GM12878 (cell line): Measurements from ENCODE around the gene MACROD2.

Source experiments
- BMI1 ChIP-seq: fragments of 450-650 bp; IDR thresholded peaks from 2 replicates; pipeline ENCODE4 v1.6.1; 2016; ENCODE audit warnings: mild to moderate bottlenecking, moderate library complexity, borderline replicate concordance
- CEBPB ChIP-seq, 2 experiments: fragments of 150-350 bp in 1 of 2; IDR thresholded peaks; 2 replicates each; pipeline ENCODE4 v1.6.1; 2012 to 2014; ENCODE audit warnings: low read depth in 2 of 2, low read length in 2 of 2, borderline replicate concordance in 1 of 2, inconsistent platforms in 1 of 2
- GABPA ChIP-seq: IDR thresholded peaks from 2 replicates; pipeline ENCODE4 v1.6.1; 2014; ENCODE audit warnings: antibody characterized with exemption, low read depth, mild to moderate bottlenecking, inconsistent platforms
- MXI1 ChIP-seq: fragments of 150-350 bp; IDR thresholded peaks from 2 replicates; pipeline ENCODE4 v1.6.1; 2011; ENCODE audit warnings: low read depth, mild to moderate bottlenecking, inconsistent platforms, low read length, improper control_type of control experiment
- MYC ChIP-seq: IDR thresholded peaks from 2 replicates; pipeline ENCODE4 v1.6.1; 2011; ENCODE audit warnings: mild to moderate bottlenecking, low read length, moderate library complexity, inconsistent platforms; ENCODE audit not compliant: insufficient read depth, insufficient replicate concordance, insufficient read length, severe bottlenecking
- SIN3A ChIP-seq: IDR thresholded peaks from 2 replicates; pipeline ENCODE4 v1.6.1; 2012; ENCODE audit warnings: low read depth, low read length, improper control_type of control experiment
- TF ChIP-seq, protein P1 (sequence below), 3 experiments: IDR thresholded peaks in 2 of 3; conservative IDR thresholded peaks in 1 of 3; 2 replicates each; pipeline ENCODE4 v1.5.1; 2011; ENCODE audit warnings: low read depth in 3 of 3, low read length in 3 of 3, mild to moderate bottlenecking in 3 of 3, control low read depth in 2 of 3, moderate library complexity in 2 of 3, inconsistent platforms in 1 of 3, mixed read lengths in 1 of 3; ENCODE audit not compliant: control insufficient read depth in 2 of 3, insufficient read depth in 1 of 3; ENCODE audit errors: extremely low read depth in 1 of 3
- TF ChIP-seq, protein P2 (sequence below): IDR thresholded peaks from 2 replicates; pipeline ENCODE4 v1.6.1; 2012; ENCODE audit warnings: low read depth, low read length, improper control_type of control experiment
- TF ChIP-seq, protein P3 (sequence below): fragments of 450-650 bp; formaldehyde crosslinking; IDR thresholded peaks from 2 replicates; pipeline ENCODE4 v1.4.0; 2020; ENCODE audit warnings: mild to moderate bottlenecking, moderate library complexity
- TF ChIP-seq, protein P4 (sequence below): IDR thresholded peaks from 2 replicates; pipeline ENCODE4 v1.6.1; 2012; ENCODE audit warnings: low read length, inconsistent platforms
- TF ChIP-seq, protein P5 (sequence below): IDR thresholded peaks from 2 replicates; pipeline ENCODE4 v1.6.1; 2012; ENCODE audit warnings: mild to moderate bottlenecking, low read depth, low read length

DNA sequence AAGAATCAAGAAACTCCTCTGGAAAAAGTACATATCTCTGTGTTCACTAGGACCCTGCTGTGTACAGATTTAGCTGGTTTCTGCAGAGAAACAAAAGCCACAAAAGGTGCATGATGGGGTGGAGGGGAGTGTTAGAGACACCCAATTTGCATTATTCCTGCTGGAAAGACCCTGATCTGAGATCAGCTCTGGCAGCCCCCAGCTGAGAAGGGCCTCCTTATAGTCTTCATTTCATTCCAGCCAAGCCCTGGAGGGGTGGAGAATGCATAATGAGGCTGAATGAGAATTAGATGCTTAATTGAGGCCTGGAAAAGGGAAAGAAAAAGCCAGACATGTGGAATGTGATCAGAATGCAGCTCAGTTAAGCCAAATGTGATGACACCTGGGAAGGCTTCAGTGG lies 2032.4 kb downstream of the MACROD2 start:
- TF ChIP-seq, protein P1, sequence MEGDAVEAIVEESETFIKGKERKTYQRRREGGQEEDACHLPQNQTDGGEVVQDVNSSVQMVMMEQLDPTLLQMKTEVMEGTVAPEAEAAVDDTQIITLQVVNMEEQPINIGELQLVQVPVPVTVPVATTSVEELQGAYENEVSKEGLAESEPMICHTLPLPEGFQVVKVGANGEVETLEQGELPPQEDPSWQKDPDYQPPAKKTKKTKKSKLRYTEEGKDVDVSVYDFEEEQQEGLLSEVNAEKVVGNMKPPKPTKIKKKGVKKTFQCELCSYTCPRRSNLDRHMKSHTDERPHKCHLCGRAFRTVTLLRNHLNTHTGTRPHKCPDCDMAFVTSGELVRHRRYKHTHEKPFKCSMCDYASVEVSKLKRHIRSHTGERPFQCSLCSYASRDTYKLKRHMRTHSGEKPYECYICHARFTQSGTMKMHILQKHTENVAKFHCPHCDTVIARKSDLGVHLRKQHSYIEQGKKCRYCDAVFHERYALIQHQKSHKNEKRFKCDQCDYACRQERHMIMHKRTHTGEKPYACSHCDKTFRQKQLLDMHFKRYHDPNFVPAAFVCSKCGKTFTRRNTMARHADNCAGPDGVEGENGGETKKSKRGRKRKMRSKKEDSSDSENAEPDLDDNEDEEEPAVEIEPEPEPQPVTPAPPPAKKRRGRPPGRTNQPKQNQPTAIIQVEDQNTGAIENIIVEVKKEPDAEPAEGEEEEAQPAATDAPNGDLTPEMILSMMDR (IDR thresholded peaks at IDR 0.05 in 2 of 3, conservative IDR thresholded peaks at IDR 0.05 in 1 of 3; ENCODE audit: control insufficient read depth in 2 of 3, extremely low read depth in 1 of 3, insufficient read depth in 1 of 3, low read depth in 3 of 3, low read length in 3 of 3) = no peak
- TF ChIP-seq, protein P2, sequence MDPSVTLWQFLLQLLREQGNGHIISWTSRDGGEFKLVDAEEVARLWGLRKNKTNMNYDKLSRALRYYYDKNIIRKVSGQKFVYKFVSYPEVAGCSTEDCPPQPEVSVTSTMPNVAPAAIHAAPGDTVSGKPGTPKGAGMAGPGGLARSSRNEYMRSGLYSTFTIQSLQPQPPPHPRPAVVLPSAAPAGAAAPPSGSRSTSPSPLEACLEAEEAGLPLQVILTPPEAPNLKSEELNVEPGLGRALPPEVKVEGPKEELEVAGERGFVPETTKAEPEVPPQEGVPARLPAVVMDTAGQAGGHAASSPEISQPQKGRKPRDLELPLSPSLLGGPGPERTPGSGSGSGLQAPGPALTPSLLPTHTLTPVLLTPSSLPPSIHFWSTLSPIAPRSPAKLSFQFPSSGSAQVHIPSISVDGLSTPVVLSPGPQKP = no peak
- TF ChIP-seq GABPA = no peak
- no peak for TF ChIP-seq CEBPB (IDR thresholded peaks at IDR 0.05; ENCODE audit: borderline replicate concordance in 1 of 2, low read depth in 2 of 2, low read length in 2 of 2)
- no peak for TF ChIP-seq SIN3A
- TF ChIP-seq, protein P3, sequence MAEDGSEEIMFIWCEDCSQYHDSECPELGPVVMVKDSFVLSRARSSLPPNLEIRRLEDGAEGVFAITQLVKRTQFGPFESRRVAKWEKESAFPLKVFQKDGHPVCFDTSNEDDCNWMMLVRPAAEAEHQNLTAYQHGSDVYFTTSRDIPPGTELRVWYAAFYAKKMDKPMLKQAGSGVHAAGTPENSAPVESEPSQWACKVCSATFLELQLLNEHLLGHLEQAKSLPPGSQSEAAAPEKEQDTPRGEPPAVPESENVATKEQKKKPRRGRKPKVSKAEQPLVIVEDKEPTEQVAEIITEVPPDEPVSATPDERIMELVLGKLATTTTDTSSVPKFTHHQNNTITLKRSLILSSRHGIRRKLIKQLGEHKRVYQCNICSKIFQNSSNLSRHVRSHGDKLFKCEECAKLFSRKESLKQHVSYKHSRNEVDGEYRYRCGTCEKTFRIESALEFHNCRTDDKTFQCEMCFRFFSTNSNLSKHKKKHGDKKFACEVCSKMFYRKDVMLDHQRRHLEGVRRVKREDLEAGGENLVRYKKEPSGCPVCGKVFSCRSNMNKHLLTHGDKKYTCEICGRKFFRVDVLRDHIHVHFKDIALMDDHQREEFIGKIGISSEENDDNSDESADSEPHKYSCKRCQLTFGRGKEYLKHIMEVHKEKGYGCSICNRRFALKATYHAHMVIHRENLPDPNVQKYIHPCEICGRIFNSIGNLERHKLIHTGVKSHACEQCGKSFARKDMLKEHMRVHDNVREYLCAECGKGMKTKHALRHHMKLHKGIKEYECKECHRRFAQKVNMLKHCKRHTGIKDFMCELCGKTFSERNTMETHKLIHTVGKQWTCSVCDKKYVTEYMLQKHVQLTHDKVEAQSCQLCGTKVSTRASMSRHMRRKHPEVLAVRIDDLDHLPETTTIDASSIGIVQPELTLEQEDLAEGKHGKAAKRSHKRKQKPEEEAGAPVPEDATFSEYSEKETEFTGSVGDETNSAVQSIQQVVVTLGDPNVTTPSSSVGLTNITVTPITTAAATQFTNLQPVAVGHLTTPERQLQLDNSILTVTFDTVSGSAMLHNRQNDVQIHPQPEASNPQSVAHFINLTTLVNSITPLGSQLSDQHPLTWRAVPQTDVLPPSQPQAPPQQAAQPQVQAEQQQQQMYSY (CRISPR knock-in tag) = no peak
- TF ChIP-seq, protein P4, sequence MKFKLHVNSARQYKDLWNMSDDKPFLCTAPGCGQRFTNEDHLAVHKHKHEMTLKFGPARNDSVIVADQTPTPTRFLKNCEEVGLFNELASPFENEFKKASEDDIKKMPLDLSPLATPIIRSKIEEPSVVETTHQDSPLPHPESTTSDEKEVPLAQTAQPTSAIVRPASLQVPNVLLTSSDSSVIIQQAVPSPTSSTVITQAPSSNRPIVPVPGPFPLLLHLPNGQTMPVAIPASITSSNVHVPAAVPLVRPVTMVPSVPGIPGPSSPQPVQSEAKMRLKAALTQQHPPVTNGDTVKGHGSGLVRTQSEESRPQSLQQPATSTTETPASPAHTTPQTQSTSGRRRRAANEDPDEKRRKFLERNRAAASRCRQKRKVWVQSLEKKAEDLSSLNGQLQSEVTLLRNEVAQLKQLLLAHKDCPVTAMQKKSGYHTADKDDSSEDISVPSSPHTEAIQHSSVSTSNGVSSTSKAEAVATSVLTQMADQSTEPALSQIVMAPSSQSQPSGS = no peak
- TF ChIP-seq MYC = no peak
- no peak for TF ChIP-seq MXI1
- TF ChIP-seq, protein P5, sequence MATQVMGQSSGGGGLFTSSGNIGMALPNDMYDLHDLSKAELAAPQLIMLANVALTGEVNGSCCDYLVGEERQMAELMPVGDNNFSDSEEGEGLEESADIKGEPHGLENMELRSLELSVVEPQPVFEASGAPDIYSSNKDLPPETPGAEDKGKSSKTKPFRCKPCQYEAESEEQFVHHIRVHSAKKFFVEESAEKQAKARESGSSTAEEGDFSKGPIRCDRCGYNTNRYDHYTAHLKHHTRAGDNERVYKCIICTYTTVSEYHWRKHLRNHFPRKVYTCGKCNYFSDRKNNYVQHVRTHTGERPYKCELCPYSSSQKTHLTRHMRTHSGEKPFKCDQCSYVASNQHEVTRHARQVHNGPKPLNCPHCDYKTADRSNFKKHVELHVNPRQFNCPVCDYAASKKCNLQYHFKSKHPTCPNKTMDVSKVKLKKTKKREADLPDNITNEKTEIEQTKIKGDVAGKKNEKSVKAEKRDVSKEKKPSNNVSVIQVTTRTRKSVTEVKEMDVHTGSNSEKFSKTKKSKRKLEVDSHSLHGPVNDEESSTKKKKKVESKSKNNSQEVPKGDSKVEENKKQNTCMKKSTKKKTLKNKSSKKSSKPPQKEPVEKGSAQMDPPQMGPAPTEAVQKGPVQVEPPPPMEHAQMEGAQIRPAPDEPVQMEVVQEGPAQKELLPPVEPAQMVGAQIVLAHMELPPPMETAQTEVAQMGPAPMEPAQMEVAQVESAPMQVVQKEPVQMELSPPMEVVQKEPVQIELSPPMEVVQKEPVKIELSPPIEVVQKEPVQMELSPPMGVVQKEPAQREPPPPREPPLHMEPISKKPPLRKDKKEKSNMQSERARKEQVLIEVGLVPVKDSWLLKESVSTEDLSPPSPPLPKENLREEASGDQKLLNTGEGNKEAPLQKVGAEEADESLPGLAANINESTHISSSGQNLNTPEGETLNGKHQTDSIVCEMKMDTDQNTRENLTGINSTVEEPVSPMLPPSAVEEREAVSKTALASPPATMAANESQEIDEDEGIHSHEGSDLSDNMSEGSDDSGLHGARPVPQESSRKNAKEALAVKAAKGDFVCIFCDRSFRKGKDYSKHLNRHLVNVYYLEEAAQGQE = no peak
- TF ChIP-seq BMI1 = no peak
